SU-DHL-6 (cell line): Measurements from ENCODE around the gene TBC1D8.

ENCODE experiments used
- EZH2phosphoT487 ChIP-seq: fragments of 200-600 bp; sonication (generic), shearing (Covaris generic); conservative IDR thresholded peaks from 2 replicates; pipeline ENCODE4 v1.6.1; 2018; ENCODE audit warnings: mild to moderate bottlenecking, antibody characterized with exemption, low read length, moderate library complexity, mixed read lengths
- TF ChIP-seq, protein P1 (sequence below): fragments of 200-600 bp; sonication (generic); IDR thresholded peaks from one replicate; pipeline ENCODE4 v1.5.1; 2017; ENCODE audit warnings: antibody characterized with exemption, mild to moderate bottlenecking, low read length, moderate library complexity; ENCODE audit not compliant: insufficient read depth, poor library complexity, severe bottlenecking

DNA sequence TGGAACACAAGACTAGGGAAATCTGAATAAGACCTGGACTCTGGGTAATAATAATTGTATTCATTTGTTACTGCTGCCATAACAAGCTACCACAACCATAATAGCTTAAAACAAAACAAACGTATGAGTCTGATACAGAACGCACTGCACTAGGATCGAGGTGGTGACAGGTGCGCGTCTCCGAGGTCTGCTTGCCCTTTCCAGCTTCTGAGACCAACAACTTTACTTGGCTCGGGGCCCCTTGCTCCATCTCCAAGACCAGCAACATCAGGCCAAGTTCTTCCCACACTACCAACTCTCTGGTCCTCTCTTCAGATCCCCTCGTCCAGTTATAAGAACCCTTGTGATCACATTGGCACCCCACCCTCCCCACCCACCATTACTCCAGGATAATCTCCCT lies 42.8 kb downstream of the TBC1D8 start:
- TF ChIP-seq, protein P1, sequence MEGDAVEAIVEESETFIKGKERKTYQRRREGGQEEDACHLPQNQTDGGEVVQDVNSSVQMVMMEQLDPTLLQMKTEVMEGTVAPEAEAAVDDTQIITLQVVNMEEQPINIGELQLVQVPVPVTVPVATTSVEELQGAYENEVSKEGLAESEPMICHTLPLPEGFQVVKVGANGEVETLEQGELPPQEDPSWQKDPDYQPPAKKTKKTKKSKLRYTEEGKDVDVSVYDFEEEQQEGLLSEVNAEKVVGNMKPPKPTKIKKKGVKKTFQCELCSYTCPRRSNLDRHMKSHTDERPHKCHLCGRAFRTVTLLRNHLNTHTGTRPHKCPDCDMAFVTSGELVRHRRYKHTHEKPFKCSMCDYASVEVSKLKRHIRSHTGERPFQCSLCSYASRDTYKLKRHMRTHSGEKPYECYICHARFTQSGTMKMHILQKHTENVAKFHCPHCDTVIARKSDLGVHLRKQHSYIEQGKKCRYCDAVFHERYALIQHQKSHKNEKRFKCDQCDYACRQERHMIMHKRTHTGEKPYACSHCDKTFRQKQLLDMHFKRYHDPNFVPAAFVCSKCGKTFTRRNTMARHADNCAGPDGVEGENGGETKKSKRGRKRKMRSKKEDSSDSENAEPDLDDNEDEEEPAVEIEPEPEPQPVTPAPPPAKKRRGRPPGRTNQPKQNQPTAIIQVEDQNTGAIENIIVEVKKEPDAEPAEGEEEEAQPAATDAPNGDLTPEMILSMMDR = no peak
- TF ChIP-seq EZH2phosphoT487 = no peak
